Measurements from ENCODE around the gene PRKCA.

PRKCA gene

GRCh38 chr17:66733759-66734158, 431.3 kb downstream of the PRKCA start:
- H3K36me3 ChIP-seq (replicated peaks; ENCODE audit: low read depth, low read length), result no peaks in the 10 kb centered on the region
- H3K79me2 ChIP-seq (ENCODE audit: low read length), result no peaks in the 10 kb centered on the region
- H3K4me2 ChIP-seq (ENCODE audit: low read length), result no peak overlapping the region
- H3K27me3 ChIP-seq (ENCODE audit: low read depth, low read length), result no peaks in the 10 kb centered on the region
- TF ChIP-seq EZH2phosphoT487 (IDR thresholded peaks at IDR 0.05; ENCODE audit: low read depth), result no peak
- TF ChIP-seq, protein P1, sequence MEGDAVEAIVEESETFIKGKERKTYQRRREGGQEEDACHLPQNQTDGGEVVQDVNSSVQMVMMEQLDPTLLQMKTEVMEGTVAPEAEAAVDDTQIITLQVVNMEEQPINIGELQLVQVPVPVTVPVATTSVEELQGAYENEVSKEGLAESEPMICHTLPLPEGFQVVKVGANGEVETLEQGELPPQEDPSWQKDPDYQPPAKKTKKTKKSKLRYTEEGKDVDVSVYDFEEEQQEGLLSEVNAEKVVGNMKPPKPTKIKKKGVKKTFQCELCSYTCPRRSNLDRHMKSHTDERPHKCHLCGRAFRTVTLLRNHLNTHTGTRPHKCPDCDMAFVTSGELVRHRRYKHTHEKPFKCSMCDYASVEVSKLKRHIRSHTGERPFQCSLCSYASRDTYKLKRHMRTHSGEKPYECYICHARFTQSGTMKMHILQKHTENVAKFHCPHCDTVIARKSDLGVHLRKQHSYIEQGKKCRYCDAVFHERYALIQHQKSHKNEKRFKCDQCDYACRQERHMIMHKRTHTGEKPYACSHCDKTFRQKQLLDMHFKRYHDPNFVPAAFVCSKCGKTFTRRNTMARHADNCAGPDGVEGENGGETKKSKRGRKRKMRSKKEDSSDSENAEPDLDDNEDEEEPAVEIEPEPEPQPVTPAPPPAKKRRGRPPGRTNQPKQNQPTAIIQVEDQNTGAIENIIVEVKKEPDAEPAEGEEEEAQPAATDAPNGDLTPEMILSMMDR (IDR thresholded peaks at IDR 0.05; ENCODE audit: low read depth, low read length), result no peak
- H3K4me1 ChIP-seq (ENCODE audit: low read length), result no peaks in the 10 kb centered on the region
- H4K20me1 ChIP-seq (ENCODE audit: insufficient read depth, low read length), result no peaks in the 10 kb centered on the region
- H3K27ac ChIP-seq (ENCODE audit: low read length), result no peak overlapping the region
- no peak overlapping the region for H3K9ac ChIP-seq (ENCODE audit: low read length)
- H2AFZ ChIP-seq (ENCODE audit: low read depth, low read length), result no peak overlapping the region
- no peaks in the 10 kb centered on the region for H3K9me3 ChIP-seq (ENCODE audit: insufficient read depth, low read length)
- no peak overlapping the region for H3K4me3 ChIP-seq (ENCODE audit: low read length)

GRCh38 chr17:66734186-66734943, 432.0 kb downstream of the PRKCA start:
- TF ChIP-seq, protein P1 (IDR thresholded peaks at IDR 0.05; ENCODE audit: low read depth, low read length), result no peak
- TF ChIP-seq EZH2phosphoT487 (IDR thresholded peaks at IDR 0.05; ENCODE audit: low read depth), result no peak
- Histone ChIP-seq H3K4me2 (ENCODE audit: low read length) (no peak overlapping the region), H3K4me3 (ENCODE audit: low read length) (no peak overlapping the region), H4K20me1 (ENCODE audit: insufficient read depth, low read length) (no peaks in the 10 kb centered on the region), H3K4me1 (ENCODE audit: low read length) (no peaks in the 10 kb centered on the region), H3K27ac (ENCODE audit: low read length) (no peak overlapping the region), H2AFZ (ENCODE audit: low read depth, low read length) (no peak overlapping the region), H3K9ac (ENCODE audit: low read length) (no peak overlapping the region), H3K27me3 (ENCODE audit: low read depth, low read length) (no peaks in the 10 kb centered on the region), H3K36me3 (replicated peaks; ENCODE audit: low read depth, low read length) (no peaks in the 10 kb centered on the region), H3K79me2 (ENCODE audit: low read length) (no peaks in the 10 kb centered on the region), H3K9me3 (ENCODE audit: insufficient read depth, low read length) (no peaks in the 10 kb centered on the region)

DNA sequence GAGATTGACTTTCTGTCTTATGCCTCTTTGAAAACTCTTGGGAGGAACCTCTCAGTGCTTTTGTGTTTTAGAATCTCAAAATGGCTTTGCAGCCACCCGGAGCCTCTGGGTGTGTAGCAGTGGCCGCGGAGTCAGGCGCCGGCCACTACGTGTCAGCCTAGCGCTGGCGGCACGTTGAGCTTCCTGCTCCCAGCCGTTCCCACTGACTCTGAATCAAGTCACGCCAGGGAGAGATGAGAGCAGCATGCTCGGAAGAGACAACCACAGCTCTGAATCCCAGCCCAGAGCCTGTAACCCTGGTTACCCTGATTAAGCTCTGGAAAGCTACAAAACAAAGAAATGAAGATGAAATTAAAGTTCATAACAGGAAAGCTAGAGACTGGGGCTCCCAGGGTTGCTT, 435.1 kb downstream of the PRKCA start:
- H3K4me2 ChIP-seq (ENCODE audit: low read length), result no peak overlapping the region
- 0 out of 2 replicates have a peak, but pooled peaks cover 5% of the 10 kb centered on the region for H3K27me3 ChIP-seq (ENCODE audit: low read depth, low read length)
- H3K9me3 ChIP-seq (ENCODE audit: insufficient read depth, low read length), result no peaks in the 10 kb centered on the region
- no peaks in the 10 kb centered on the region for H3K36me3 ChIP-seq (replicated peaks; ENCODE audit: low read depth, low read length)
- H2AFZ ChIP-seq (ENCODE audit: low read depth, low read length), result no peak overlapping the region
- no peaks in the 10 kb centered on the region for H3K4me1 ChIP-seq (ENCODE audit: low read length)
- H3K79me2 ChIP-seq (ENCODE audit: low read length), result no peaks in the 10 kb centered on the region
- TF ChIP-seq, protein P1 (IDR thresholded peaks at IDR 0.05; ENCODE audit: low read depth, low read length), result no peak
- TF ChIP-seq EZH2phosphoT487 (IDR thresholded peaks at IDR 0.05; ENCODE audit: low read depth), result no peak
- H3K4me3 ChIP-seq (ENCODE audit: low read length), result no peak overlapping the region
- no peaks in the 10 kb centered on the region for H4K20me1 ChIP-seq (ENCODE audit: insufficient read depth, low read length)
- no peak overlapping the region for H3K27ac ChIP-seq (ENCODE audit: low read length)
- no peak overlapping the region for H3K9ac ChIP-seq (ENCODE audit: low read length)

GRCh38 chr17:66738301-66738700, 435.9 kb downstream of the PRKCA start:
- H3K9ac ChIP-seq (ENCODE audit: low read length), result no peak overlapping the region

More at GRCh38 chr17:66738301-66738700, 435.9 kb downstream of the PRKCA start:
- Histone ChIP-seq H3K27ac (ENCODE audit: low read length) (no peak overlapping the region), H4K20me1 (ENCODE audit: insufficient read depth, low read length) (no peaks in the 10 kb centered on the region), H3K4me1 (ENCODE audit: low read length) (no peaks in the 10 kb centered on the region), H3K4me2 (ENCODE audit: low read length) (no peak overlapping the region), H3K4me3 (ENCODE audit: low read length) (no peak overlapping the region), H3K79me2 (ENCODE audit: low read length) (no peaks in the 10 kb centered on the region), H3K9me3 (ENCODE audit: insufficient read depth, low read length) (no peaks in the 10 kb centered on the region), H3K36me3 (replicated peaks; ENCODE audit: low read depth, low read length) (no peaks in the 10 kb centered on the region), H2AFZ (ENCODE audit: low read depth, low read length) (no peak overlapping the region), H3K27me3 (ENCODE audit: low read depth, low read length) (0 out of 2 replicates have a peak, but pooled peaks cover 5% of the 10 kb centered on the region)
- TF ChIP-seq, protein P1 (IDR thresholded peaks at IDR 0.05; ENCODE audit: low read depth, low read length), result no peak
- no peak for TF ChIP-seq EZH2phosphoT487 (IDR thresholded peaks at IDR 0.05; ENCODE audit: low read depth)
